Transverse colon (tissue), 3 donors: ENCODE measurements around the gene ST3GAL3.

Source experiments
- CTCF ChIP-seq, 5 experiments: fragments of 200-600 bp in 3 of 5; fragments of 450-650 bp in 2 of 5; sonication (generic) in 3 of 5; IDR thresholded peaks; 1 replicate in 2 of 5; 2 replicates in 3 of 5; pipeline ENCODE4 v1.5.1; 2016 to 2017; ENCODE audit warnings: antibody characterized with exemption in 5 of 5, inconsistent platforms in 3 of 5, mild to moderate bottlenecking in 2 of 5, moderate library complexity in 1 of 5
- POLR2A ChIP-seq: fragments of 450-650 bp; IDR thresholded peaks from one replicate; pipeline ENCODE4 v1.6.1; 2016; ENCODE audit warnings: antibody characterized with exemption, mild to moderate bottlenecking, moderate library complexity

DNA sequence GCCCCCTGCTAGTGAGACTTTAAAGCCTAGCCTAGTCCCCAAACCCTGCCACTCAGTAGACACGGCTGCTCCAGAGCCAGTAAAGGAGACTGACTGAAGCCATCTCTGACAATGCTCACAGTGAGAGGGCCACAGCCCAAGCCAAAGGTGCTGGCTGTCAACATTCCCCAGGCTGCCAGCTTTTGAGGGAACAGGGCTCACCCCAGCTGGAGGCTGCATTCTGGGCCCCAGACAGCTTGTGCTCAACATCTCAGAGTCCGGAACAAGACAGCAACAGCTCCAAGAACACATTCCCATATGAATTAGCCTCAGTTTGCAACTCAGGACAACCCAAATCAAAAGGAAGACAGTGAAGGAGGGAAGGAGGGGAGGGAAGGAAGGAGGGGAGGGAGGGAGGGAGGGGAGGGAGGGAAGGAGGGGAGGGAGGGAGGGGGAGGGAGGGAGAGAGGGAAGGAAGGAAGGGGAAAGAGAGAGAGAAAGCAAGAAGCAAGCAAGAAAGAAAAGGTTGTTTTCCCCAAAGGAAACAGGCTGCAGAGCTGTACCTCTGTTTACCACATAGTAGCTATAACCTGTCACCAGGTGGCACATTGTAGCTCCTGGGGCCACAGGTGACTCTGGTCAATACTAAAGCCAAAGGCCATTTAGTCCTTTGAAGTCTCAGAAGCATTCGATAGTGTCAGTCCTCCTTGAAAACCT, 231.7 kb downstream of the ST3GAL3 start:
- TF ChIP-seq CTCF (IDR thresholded peaks at IDR 0.05): no peak
- no peak for TF ChIP-seq POLR2A
